Iris pigment epithelial cell (primary cell): Measurements from ENCODE around the gene TMEM176A.
A peak's percentile ranks its signal among the peaks of the same experiment; 100 is the strongest.
"Not testable (repeated sequence)": the region's sequence is repeated elsewhere in the genome, so short reads cannot be mapped to it uniquely, and the experiment has no call there.

Experiments
- DNase-seq: peaks from one replicate; pipeline ENCODE4 v3.0.0-alpha.2; 2011; ENCODE audit warnings: low read depth

TMEM176A gene

DNA sequence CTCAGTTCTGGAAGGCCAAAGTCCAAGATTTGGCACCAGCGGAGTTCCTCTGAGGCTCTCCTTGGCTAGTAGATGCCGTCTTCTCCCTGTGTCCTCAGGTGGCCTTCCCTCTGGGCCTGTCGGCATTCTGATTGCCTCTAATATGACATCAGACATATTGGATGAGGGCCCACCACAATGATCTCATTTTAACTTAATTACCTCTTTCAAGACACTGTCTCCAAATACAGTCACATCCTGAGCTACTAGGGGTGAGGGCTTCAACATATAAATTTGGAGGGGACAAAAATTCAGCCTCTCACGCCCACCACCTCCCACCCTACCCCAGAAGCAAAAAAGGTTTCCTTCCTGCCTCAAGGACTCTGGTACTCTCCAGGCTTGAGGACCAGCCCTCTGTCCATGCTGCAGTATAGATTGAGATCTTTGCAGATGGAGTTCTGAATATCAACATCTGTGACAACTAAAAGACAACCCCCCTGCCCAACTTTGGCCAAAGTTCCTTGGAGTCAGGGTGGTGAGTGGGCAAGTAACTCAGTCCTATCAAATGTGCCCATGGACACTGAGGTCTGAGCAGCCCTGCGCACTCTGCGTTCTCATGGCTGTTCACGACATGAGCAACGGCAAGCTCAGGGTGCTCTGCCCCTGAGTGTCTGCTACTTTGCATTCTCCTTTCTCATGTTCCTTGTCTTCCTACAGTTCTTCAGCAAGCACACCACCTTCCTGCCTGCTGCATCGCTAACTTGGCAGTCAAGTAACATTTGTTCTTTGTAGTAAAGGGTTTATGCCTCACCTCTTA, 11.9 kb upstream of the TMEM176A start:
- peak; percentile 13 for DNase-seq

DNA sequence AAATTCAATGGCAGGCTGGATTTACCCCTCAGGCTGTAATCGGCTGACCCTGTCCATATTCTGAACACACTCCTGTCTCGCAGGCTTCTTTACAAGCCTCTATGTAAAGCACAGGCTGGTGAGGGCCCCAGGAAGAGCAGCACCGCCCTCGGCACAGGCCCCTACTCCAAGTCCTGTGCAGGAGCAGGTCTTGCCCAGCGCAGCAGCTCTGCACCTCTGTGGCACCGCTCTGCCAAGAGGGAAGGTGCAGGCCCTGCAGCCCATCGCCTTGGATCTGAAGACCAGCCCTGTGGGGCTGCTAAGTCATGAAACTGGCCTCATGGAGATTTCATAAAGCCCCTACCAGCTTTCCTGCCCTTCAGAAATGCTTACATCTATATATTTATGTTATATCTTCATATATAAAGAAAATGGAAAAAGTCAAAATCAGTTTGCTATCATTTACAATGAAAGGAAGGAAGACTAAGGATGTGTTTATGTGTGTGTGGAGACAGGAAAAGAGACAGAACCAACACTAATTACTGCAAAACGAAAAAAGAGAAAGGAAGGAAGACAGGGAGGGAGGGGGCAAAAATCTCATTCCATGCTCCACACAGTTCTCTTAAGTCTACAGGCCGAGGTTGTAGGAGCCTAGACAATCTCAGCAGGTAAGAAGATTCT, 10.0 kb upstream of the TMEM176A start:
- no peak for DNase-seq

DNA sequence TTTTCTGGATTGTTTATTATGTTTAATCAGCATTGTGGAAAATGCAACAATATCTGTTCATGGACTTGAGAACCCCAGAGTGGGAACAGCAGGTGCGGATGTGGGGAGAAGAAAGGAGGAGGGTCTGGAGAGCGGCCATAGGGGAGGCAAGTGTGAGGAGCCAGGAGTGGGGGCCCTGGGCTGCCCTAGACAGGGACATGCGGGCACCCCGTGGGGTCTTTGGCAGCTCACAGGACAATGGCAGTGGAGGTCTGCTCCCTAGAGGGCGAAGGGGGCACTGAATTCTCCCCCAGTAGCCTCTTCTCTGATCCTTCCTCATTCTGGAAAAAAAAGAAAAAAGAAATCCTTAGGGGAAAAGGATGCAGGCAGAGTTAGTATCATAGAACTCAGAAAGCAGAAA, 9.3 kb upstream of the TMEM176A start:
- DNase-seq = no peak

DNA sequence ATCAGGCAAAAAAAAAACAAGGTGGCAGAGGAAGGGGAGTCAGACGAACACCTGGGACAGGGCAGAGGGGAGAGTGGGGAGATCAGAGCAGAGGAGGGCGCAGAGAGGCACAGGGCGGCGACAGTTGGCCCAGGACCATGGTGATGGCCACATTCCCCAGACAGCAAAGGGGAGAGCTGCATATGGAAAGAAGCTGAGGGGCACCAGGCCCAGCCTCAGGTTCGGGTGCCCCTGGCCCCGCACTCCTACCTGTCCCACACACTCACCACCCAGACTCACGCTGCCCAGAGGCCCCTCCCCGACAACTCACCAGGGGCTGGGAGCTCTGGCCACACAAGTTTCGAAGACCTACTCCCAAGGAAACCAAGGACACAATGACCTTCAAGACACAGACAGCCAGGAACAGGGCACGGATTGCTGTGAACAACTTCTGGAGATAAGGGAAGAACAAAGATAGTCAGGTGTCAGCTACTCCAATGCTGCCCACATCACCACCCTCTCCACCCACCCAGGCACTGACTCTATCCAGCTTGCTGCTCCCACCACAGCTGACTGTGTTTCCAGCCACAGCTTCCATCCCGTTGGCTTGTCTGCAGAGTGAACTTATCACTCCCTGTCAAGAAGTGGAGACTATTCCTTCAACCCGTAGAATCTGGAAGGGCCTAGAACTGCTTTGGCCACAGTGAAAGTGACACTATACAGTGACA, 8.7 kb upstream of the TMEM176A start:
- DNase-seq = no peak

DNA sequence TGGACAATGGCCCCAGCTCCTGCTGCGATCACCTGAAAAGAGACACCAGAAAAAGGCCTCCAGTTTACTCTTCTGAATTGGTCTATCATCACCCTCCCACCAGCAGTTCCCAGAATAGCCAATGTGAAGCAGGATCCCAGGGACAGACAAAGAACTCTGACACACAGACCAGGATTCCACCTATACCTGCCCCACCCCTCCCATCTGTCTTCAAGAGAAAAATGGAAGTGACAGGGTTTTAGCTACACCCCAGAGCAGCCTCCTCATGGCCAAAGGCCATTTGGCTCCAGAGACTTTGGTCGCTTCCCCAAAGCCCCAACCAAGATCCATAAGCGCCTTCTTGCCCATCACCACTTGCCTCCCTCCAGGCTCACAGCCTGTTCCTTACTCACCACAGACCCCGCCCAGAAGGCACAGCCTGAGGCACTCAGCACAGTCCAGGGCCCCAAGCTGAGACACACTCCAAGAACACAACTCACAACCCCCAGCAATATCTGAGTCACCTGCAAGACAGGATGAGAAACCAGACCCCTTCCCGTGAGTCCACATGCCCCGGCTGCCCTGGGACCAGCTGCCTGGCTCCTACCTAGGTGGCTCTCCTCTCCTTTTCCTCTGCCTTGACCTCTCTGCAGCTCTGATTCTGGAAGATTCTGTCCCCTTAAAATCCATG, 6.9 kb upstream of the TMEM176A start:
- DNase-seq = no peak

DNA sequence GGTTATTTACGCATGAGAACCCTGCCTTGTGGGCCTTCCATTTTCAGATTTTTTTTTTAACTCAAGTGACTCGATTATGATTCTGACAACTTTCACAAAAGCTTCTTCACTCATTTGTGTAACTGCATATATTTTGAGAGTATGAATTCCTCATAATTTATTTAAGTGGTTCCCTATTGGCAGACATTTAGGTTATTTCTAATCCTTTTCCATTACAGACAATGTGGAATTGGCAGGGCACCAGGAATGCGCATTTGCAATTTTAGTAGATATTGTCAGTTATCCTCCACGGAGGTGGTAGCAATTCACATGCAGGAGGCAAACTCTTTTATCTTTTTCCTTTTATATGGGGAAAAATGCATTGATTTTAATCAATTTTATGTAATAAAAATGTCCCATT, 2.9 kb upstream of the TMEM176A start:
- DNase-seq = no peak

DNA sequence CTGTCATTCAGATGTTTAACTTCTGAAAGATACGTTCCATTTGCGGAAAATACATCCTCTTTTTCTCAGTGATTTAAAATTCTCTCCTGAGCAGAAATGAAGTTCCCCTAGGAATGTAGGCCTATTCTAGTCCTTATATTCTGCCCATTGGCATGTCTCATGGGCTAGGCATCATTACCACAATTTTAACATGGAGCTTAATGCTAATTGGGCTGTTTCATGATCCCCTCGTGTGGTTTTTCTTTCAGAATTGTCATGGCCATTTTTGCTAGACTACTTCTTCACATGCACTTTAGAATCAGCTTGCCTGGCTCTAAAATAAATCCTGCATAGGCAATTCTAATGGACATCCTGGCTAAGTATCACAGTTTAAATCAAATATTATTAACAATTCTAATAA, 1.4 kb upstream of the TMEM176A start:
- no peak for DNase-seq

DNA sequence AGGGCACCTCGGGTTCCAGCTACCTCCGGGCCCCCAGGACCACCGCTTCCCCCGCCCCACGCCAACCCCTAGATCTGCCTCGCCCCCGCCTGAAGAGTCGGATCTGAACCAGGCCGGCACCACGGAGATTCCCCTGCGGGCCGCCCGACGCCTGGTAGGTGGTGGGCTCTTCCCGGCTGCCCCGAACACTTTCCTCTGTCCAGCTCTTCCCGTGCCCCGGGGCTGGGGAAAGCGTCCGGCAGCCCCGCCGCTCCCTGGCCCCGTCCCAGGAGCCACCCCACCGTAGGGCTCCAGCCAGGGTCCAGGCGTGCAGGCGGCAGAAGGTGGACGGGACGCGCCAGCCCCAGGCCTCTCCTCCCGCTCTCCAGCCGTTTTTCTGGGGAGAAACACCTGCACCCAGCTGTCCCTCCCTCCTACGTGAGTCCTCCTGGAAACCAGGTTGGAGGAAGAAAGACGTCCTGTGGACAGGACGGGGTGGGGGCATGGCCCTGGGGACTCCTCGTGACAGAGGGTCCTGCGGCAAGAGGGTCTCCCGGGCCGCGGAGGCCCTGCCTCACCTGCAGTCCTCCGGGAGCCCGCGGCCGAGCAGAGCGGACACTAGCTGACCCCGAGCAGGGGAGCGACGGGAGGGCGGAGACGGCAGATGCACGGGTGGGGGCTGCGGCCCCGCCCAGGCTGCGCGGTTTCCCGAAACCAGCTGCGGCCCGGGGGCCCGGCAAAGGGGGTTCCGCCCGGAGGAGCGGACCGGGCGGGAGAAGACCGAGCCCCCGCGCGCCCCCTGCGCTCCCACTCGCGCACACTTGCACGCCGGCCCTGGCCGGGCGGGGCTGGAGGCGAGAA, 608 bp upstream of the TMEM176A start, which contains the start of gene TMEM176B:
Gene TMEM176B (minus strand): TSS at position 624 of the 840 bp plus-strand sequence. CDS start 3,795 bp downstream, outside the sequence.
- no peak for DNase-seq

DNA sequence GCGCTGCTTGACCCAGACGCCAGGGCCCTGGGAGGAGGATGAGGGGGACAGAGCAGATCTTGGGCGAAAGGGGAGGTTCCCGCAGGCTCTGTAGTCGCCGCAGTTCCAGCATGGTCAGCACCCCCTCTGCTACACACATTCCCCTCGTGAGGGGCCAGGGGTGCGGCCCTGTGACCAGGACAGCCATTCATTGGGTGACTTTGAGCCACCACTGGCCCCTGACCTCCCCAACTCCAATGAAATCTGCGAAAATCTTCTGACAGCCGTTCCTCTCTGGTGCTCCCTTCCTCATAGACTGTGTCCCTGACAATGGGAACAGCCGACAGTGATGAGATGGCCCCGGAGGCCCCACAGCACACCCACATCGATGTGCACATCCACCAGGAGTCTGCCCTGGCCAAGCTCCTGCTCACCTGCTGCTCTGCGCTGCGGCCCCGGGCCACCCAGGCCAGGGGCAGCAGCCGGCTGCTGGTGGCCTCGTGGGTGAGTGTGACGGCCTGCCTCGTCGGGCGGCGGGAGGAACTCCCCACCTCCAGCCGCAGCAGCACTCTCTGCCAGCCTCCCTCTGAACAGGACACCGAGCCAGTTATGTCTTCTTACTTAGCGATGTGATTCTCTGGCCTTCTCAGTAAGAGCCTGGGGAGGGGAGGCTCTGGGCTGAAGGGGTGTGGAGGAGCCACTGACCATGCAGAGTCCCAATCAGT, 825 bp downstream of the TMEM176A start:
- DNase-seq = no peak

DNA sequence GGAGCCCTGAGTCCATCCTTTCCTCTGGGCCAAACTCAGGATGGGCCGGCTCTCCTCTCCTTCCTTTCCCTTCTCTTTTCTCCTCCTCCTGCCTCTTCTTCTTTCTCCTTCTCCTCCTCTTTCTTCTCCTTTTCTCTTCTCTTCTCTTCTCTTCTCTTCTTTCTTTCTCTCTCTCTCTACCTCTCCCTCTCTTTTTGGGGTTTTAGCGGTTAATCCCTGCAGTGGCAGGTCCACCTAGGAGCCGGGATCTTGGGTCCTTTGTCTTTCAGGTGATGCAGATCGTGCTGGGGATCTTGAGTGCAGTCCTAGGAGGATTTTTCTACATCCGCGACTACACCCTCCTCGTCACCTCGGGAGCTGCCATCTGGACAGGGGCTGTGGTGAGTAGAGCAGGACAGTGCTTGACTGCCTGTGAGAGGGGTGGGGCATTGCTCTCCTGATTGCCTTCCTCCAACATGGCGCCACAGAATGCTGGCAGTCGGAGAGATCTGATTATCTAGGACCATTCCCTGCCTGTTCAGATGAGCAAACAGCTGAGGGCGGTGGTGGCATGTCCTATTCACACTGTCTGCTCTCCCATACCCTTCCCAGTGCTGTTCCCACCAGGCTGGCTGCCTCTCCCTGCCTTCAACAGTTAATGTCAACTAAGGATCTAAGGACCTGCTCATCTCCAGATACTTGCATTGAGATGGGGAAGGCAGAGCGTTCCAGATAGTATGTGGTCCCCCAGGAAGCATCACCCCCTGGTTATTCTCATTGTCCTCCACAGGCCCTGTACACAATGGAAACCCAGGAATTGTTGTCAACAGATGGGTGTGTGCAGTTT, 1.6 kb downstream of the TMEM176A start:
- no peak for DNase-seq

DNA sequence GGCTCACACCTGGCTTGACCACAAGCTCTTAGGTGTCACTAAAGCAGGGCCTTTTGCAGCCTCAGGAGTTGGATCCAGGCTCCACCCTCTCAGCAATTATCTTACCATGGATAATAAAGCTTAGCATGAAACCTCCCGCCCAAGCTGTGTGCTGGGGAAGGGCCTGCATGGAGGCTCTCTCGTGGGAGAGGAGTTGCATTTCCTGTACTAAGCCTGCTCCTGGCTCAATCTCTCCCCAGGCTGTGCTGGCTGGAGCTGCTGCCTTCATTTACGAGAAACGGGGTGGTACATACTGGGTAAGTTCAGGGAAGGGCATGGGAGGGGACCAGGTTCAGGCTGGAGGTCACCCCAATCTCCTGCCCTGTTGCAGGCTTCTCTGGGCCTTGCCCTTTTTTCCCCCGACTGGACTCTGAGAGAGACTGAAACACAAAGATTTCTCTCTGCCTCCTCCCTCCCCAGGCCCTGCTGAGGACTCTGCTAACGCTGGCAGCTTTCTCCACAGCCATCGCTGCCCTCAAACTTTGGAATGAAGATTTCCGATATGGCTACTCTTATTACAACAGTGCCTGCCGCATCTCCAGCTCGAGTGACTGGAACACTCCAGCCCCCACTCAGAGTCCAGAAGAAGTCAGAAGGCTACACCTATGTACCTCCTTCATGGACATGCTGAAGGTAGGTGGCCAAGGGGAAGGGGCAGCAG, 2.7 kb downstream of the TMEM176A start:
- no peak for DNase-seq

DNA sequence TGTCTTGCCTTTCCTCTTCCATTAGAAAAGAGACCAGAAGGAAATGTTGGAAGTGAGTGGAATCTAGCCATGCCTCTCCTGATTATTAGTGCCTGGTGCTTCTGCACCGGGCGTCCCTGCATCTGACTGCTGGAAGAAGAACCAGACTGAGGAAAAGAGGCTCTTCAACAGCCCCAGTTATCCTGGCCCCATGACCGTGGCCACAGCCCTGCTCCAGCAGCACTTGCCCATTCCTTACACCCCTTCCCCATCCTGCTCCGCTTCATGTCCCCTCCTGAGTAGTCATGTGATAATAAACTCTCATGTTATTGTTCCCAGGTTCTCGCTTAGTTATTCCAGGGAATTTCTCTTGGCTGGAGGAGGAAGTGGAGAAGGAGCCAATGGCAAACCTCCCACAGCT, 4.2 kb downstream of the TMEM176A start:
- no peak for DNase-seq

DNA sequence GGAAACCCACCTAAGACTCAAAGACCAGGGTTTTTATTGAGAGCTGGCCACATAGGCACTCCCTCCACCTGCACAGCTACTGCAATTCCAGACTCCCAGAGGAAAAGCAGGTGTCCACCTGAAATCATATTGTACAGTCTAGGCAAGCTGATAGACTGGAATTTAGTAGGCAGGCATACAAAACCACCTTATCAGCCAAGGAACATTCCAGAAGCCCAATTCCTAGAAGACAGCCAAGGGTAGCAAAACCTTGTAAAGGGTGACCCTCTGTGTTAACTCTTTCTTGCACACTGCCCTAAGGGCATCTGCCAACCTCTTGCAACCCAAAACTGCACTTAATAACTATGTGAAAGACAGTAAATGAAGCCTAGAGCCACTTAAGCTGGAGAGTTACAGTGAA, 5.3 kb downstream of the TMEM176A start:
- no peak for DNase-seq

DNA sequence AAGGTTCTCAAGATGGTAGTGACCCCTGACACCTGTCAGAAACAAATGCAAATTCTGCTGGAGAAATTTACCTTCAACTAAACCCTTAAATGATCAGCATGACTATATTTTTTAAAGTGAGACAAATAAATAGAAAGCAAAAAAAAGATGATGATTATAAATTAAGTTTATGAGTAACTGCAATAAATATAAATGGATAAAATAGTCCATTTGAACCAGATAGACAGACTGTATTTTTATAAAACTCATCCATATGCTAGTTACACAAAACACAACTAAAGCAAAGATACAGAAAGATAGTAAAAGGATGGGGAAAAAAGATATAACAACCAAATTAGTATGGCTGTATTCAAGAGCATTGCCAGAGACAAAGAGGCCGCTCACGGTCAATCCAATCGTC, 5.9 kb downstream of the TMEM176A start:
- DNase-seq = no peak

DNA sequence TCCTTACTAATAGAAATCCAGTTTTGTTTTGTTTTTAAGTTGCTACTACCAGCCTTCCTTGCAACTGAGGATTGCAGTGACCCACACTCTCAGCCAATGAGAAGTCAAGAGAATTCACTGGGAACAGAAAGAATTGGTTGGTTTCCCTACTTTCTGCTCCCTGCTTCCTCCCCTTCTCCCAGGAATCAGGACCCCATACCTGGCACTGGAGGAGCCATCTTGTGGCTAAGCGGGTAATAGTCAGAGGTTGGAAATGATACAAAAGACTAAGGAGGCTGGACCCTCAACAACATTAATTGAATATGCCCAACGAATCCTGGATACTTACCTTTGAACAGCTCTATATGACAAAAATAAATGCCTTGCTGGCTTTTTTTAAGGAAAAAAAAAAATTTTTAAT, 6.3 kb downstream of the TMEM176A start:
- no peak for DNase-seq

DNA sequence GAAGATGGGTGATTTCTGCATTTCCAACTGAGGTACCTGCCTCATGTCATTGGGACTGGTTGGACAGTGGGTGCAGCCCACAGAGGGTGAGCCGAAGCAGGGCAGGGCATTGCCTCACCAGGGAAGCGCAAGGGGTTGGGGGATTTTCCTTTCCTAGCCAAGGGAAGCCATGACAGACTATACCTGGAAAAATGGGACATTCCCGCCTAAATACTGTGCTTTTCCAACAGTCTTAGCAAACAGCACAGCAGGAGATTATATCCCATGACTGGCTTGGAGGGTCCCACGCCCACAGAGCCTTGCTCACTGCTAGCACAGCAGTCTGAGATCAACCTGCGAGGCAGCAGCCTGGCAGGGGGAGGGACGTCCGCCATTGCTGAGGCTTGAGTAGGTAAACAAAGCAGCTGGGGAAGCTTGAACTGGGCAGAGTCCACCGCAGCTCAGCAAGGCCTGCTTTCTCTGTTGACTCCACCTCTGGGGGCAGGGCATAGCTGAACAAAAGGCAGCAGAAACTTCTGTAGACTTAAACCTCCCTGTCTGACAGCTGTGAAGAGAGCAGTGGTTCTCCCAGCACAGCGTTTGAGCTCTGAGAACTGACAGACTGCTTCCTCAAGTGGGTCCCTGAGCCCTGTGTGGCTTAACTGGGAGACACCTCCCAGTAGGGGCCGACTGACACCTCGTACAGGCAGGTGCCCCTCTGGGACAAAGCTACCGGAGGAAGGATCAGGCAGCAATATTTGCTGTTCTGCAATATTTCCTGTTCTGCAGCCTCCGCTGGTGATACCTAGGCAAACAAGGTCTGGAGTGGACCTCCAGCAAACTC, 7.3 kb downstream of the TMEM176A start:
- not testable (repeated sequence) for DNase-seq

DNA sequence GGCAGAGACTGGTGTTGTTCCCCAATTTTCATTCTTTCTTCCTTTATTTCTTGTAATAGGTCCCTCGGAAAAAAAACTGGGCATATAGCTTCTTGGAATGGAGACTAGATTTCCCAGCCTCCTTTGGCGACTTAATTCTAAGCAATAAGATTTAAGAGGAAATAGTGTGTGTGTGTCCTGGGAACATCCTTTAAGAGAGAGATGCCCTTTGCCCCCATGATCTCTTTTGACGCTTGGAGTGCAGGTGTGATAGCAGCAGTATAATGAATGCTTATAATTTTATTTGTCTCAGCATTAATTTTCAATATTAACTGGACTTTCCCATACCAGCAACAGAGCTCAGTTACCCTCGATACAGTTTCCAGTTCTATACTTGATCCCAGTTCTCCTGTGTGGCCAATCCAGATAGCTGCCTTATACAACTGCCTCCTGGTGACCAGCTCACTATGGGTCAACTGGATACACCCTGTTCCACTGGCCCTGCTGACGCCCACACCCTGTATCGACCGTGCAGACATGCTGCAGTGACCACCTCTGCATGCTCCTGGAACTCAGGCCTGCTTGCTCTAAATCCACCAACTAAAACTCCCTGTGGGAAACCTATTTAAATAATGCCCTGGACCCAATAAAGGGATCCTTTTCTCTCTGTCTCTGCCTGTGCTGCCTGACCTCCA, 13.9 kb downstream of the TMEM176A start:
- DNase-seq = no peak

DNA sequence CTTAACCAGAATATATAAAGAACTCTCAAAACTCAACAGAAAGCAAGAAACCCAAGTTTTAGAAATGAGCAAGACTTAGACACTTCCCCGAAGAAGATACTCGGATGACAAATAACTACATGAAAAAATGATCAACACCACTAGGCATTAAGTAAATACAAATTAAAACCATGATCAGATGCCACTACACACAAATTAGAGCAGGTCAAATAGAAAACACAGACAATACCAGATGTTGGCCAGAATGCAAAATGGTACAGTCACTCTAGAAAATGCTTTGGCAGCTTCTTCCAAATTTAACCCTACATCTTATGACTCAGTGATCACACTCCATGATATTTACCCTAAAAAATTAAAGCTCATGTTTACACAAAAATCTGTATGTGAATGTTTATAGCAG, 18.4 kb downstream of the TMEM176A start:
- DNase-seq = no peak
